Kidney epithelial cell (primary cell): ENCODE results near the gene MTOR. TPM values are rescaled to one million over a fixed set of nuclear protein-coding genes. Genes with fewer than 3 reads are reported as not detected.
"Not testable (repeated sequence)": the region's sequence is repeated elsewhere in the genome, so short reads cannot be mapped to it uniquely, and the experiment has no call there.

Experiments used
- DNase-seq: peaks from one replicate; pipeline ENCODE4 v3.0.0-alpha.2; 2010; ENCODE audit warnings: low read depth
- H3K27me3 ChIP-seq: 2 replicates; pipeline ENCODE4 v1.6.0; 2011; ENCODE audit warnings: low read length; ENCODE audit not compliant: control insufficient read depth, insufficient read depth
- H3K36me3 ChIP-seq: 2 replicates; pipeline ENCODE4 v1.5.1; 2011; ENCODE audit warnings: low read length; ENCODE audit not compliant: control insufficient read depth, insufficient read depth
- H3K4me3 ChIP-seq: 2 replicates; pipeline ENCODE4 v1.5.1; 2011; ENCODE audit warnings: low read depth, mild to moderate bottlenecking, control low read depth, low read length
- CTCF ChIP-seq: IDR thresholded peaks from 2 replicates; pipeline ENCODE4 v1.5.1; 2011; ENCODE audit warnings: mild to moderate bottlenecking, moderate library complexity, low read length, control low read depth, inconsistent platforms; ENCODE audit not compliant: insufficient read depth, poor library complexity, severe bottlenecking
- total RNA-seq: library from RNA; depleted of rRNA; stranded (reverse); fragments of >200 nt; gene quantifications from 2 replicates; pipeline ENCODE4 v1.2.3, GENCODE V29; 2015

The MTOR gene
- total RNA-seq, 1 donor from 2014 or later: 41.3 TPM

- Histone ChIP-seq H3K4me3 (no peak overlapping the region), H3K27me3 (no peaks in the 10 kb centered on the region), H3K36me3 (peaks cover 4% of the 10 kb centered on the region)
- no peak for DNase-seq
- TF ChIP-seq CTCF: no peak
Observed at GRCh38 chr1:11064942-11065341, 197.4 kb downstream of the MTOR start.

GRCh38 chr1:11063937-11064537 lies 198.3 kb downstream of the MTOR start:
- not testable (repeated sequence) for H3K36me3 ChIP-seq, H3K4me3 ChIP-seq, H3K27me3 ChIP-seq, DNase-seq

- Histone ChIP-seq H3K36me3 (peaks cover 4% of the 10 kb centered on the region), H3K27me3 (no peaks in the 10 kb centered on the region), H3K4me3 (no peak overlapping the region)
- no peak for TF ChIP-seq CTCF
- DNase-seq: no peak
Observed at GRCh38 chr1:11062965-11063401, 199.4 kb downstream of the MTOR start.

- TF ChIP-seq CTCF: no peak
- H3K27me3 ChIP-seq: no peaks in the 10 kb centered on the region
- no peak for DNase-seq
- no peak overlapping the region for H3K4me3 ChIP-seq
- H3K36me3 ChIP-seq: peaks cover 2% of the 10 kb centered on the region
Observed at GRCh38 chr1:11061652-11062365, 200.5 kb downstream of the MTOR start.

- TF ChIP-seq CTCF: no peak
- peaks cover 3% of the 10 kb centered on the region for H3K36me3 ChIP-seq
- peak within 1 kb of the TSS; percentile 92 for H3K4me3 ChIP-seq
- peak; percentile 57 for DNase-seq
- H3K27me3 ChIP-seq: no peaks in the 10 kb centered on the region
Observed at GRCh38 chr1:11059968-11060830, 202.2 kb downstream of the MTOR start, which contains the start of gene SRM. Gene SRM (minus strand): TSS chr1:11060018. CDS start chr1:11059943, 75 bp downstream.
